NCI-H2227 (cell line): ENCODE data around the gene THSD7B.
"Not testable (repeated sequence)": the region's sequence is repeated elsewhere in the genome, so short reads cannot be mapped to it uniquely, and the experiment has no call there.

Experiments
- DNase-seq: peaks from one replicate; lab custom pipeline; 2025; ENCODE audit not compliant: unreplicated experiment; lab: John Stamatoyannopoulos, UW

The THSD7B gene, protein sequence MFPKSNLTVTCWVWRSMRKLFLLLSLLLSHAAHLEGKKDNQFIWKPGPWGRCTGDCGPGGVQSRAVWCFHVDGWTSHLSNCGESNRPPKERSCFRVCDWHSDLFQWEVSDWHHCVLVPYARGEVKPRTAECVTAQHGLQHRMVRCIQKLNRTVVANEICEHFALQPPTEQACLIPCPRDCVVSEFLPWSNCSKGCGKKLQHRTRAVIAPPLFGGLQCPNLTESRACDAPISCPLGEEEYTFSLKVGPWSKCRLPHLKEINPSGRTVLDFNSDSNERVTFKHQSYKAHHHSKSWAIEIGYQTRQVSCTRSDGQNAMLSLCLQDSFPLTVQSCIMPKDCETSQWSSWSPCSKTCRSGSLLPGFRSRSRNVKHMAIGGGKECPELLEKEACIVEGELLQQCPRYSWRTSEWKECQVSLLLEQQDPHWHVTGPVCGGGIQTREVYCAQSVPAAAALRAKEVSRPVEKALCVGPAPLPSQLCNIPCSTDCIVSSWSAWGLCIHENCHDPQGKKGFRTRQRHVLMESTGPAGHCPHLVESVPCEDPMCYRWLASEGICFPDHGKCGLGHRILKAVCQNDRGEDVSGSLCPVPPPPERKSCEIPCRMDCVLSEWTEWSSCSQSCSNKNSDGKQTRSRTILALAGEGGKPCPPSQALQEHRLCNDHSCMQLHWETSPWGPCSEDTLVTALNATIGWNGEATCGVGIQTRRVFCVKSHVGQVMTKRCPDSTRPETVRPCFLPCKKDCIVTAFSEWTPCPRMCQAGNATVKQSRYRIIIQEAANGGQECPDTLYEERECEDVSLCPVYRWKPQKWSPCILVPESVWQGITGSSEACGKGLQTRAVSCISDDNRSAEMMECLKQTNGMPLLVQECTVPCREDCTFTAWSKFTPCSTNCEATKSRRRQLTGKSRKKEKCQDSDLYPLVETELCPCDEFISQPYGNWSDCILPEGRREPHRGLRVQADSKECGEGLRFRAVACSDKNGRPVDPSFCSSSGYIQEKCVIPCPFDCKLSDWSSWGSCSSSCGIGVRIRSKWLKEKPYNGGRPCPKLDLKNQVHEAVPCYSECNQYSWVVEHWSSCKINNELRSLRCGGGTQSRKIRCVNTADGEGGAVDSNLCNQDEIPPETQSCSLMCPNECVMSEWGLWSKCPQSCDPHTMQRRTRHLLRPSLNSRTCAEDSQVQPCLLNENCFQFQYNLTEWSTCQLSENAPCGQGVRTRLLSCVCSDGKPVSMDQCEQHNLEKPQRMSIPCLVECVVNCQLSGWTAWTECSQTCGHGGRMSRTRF (N-terminal part only)

DNA sequence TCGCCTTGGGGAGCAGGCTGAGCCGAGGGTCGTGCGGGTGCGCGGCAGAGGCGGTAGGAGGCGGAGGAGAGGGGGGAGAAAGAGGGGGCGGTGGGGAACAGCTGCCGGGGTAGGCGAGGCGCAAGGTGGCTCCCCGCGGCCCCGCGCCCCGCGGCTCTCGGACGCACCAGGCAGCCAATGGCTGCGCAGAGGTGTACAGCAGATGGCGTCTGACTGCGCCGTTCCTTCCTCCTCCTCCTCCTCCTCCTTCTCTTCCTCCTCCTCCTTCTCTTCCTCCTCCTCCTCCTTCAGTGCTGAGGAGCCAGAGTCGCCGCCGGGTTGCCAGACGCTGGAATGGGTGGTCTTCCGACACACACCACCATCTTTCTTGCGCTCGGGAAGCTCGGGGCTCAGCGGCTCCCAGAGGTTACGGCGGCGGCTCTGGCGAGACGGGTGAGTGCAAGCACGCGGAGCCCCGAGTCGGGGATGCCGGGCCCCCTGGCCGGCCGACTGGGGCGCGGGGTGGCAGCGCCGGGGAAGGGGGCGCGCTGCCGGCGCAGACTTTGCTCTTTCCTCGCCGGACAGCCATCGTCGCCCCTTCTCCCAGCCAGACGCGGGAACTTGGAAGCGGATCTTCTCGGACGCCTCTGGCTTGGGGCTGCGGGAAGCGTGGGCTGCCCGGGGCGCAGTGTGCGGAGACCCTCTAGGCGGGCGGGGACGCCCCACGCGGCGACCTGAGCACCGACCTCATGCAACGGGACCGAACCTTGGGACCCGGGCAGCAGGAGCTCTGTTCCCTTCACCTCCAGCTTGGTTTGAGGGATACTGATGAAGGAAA lies at the start of gene THSD7B:
Gene THSD7B (plus strand): TSS at position 290 of the 817 bp plus-strand sequence. CDS start 116,634 bp downstream, outside the sequence.
- DNase-seq: peak; percentile 35

GRCh38 chr2:136718273-136718672 lies 47.1 kb upstream of the THSD7B start:
- DNase-seq: no peak

GRCh38 chr2:136727973-136728699 lies 37.2 kb upstream of the THSD7B start:
- DNase-seq: no peak

DNA sequence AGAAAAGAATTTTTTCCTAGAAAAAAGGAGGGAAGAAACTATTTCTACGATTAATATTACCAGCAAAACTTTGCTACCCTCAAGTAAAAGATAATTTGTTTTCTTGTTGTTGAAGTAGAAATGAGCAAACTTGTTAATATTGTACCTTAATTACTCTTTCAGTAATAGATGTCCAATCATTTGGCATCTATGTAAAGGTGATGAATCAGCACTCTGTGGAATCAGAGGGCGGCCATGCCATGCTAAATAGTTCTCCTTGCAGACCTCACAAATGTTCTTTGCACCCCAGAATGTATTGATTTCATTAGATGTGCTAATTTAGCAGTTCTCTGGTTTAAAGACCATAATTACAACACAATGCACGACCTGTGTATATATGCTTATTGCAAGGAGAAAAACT lies 29.1 kb upstream of the THSD7B start:
- DNase-seq: no peak

DNA sequence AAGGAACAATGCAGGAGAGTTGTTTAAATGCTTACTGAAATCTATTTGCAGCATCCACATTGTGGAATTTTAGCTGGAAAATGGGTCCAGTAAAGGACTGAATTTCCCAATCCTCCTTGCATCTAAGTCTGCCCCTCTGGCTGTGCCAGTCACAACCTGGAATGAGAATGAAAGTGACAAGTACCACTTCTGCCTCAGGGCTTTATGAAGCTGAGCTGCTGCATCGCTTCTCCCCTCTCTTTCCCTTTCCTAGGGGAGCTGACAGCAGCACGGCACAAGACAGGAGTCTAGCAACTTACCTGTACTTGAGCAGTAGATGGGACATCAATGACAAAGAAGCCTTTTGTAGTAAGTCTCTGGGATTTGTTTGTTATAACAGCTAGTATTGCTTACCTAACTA lies 27.3 kb upstream of the THSD7B start:
- DNase-seq: no peak

DNA sequence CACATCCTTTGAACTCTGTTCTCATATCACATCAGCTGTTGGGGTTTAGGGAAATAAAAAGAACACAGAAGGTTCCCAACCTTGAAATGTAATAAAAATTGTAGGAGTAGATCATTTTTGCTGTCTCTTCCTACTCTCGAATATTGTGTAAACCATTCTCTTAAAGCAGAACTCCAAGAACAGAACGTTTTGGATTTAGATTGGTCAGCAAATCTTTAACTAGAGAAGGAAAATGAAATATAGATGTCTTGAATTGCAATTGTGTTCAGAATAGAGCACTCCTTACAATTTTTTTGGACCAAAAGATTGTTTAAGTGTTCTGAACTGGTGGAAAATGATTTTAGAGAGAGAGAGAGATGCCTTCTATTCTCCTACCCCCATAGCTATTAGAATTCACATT lies 23.9 kb upstream of the THSD7B start:
- no peak for DNase-seq

DNA sequence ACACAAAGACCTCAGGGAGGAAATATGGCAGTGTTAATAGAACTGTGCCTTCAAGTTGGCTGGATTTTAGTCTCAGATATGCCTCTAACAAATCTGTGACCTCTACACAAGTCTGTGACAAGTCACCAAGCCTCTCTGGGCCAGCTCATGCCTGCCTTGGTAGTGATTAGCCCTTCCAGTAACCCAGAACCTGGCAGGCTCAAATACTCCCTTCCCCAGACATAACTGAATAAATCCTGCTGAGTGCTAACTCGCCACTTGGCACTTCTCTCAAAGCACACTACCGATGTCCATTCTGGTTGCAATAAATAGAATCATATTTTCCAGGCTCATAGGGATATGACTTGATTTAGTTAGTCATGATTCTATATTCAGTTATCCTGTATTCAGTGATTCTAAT lies 15.3 kb upstream of the THSD7B start:
- no peak for DNase-seq

DNA sequence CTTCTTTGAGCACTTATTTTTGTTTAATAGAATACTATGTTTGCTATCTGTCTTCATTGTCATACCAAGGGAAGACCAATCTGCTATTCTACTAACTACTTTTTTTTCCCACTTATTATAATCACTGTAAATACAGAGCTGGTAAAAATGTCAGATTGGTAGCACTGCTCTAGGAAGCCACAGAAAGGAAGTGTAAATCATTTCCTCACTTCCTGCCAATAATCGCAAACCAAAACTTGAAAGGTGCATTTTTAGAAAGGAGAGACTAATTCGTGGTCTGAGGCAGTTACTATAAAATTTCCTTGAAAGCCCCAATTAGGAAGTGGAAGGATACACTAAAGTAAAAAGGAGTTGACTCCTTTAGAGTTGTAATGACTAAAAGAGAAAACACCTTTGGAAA lies 13.9 kb upstream of the THSD7B start:
- DNase-seq: no peak

DNA sequence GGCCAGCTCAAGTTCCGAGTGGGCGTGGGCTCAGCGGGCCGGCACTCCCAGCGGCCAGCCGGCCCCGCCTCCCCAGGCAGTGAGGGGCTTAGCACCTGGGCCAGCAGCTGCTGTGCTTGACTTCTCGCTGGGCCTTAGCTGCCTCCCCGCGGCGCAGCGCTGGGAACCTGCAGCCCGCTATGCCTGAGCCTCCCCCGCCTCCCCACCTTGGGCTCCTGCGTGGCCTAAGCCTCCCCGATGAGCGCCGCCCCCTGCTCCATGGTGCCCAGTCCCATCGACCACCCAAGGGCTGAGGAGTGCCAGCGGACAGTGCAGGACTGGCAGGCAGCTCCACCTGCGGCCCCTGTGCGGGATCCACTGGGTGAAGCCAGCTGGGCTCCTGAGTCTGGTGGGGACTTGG lies 6.8 kb upstream of the THSD7B start:
- not testable (repeated sequence) for DNase-seq

GRCh38 chr2:136764452-136765255 lies 691 bp upstream of the THSD7B start:
- DNase-seq: peak; percentile 41

- peak; percentile 35 for DNase-seq
These were observed 694 bp downstream of the THSD7B start for GRCh38 chr2:136766073-136766404.

DNA sequence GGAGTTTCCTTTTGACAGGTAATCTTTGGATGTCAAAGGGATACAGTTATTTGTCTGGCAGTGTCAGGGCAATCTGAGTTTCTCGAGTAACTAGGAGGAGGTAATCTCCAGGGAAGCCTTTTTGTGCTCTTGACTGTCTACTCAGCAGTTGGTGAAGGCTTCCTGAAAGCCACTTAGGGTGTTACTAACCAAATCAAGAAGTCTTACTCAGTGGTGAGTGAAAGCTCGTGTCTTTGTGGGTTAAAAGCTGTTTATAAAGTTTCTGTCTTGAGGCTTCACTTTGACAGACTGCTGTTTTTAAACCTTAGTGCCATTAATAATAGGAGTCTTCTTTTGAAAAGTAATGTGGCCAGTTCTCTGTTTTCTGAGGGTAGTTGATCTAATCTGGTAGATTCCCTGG lies 1.7 kb downstream of the THSD7B start:
- no peak for DNase-seq

- DNase-seq: no peak
These were observed 4.5 kb downstream of the THSD7B start for GRCh38 chr2:136769871-136770270.

DNA sequence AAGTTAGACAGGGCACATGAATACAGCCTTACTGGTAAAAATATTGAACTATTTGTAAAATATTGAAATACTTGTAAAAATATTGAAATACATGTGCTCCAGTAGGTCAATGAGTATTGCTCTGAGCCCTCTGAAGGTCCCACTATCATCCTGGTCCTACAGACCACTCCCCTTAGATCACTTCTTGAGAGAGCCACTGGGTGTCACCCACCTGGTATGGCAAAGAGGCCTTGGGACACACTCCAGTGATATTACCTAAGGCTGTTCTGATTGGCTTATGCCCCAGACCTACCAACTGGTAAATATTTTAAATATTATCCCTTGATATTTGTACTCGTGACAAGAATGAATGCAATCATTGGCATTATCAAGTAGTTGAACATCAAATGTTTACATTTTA lies 5.0 kb downstream of the THSD7B start:
- no peak for DNase-seq

DNA sequence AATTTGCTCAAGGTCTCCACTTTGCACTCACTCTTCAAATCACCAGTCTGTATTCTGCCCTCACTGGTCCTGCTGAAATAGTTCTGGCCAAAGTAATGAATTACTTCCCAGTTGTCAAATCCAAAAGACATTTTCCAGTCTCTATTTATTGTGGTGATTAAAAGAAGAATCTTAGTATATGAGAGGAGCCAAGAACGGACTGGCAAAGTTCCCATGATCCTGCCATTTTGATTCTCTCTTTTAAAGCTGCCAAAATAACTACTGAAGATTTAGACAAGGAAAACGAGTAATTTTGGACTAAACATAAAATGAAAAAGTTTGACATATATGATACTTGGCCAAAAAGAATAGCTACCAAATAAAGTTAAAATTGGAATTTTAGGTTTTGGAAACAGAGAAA lies 12.0 kb downstream of the THSD7B start:
- no peak for DNase-seq

DNA sequence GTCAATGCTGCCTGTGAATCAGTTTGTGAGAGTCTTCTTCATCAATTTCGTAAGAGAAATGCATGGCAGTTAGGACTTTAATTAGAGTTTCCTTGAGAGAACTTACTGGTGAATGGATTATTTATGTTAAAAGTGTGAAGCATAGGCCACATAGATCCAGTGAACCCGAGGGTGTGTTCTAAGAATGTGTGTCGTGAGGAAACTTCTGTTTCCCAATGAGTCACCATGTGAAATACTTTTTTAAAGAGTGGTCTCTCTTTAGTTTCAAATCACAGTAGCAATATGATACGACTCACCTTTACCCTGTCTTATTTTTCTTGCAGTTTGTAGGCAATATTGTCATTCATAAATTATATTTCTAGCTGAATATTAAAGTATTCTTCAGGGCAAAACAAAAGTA lies 18.5 kb downstream of the THSD7B start:
- no peak for DNase-seq

DNA sequence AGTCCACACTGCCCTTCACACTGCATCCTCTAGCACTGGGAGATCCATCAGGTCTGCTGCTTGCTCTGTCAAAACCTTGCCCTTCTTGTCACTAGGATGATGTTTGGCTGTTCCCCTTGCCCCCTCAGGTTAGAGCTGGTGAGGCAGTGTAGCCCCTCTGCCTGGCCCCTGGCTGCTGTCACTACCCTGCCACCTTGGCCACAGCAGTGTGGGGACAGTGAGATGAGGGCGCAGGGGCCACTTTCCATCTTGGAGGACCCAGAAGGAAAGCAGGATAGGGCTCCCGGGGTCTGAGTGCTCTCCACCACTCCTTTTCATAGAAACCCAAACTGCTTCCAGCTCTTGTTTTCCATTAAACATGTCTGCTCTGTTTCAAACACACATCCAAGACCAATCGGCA lies 19.9 kb downstream of the THSD7B start:
- no peak for DNase-seq

DNA sequence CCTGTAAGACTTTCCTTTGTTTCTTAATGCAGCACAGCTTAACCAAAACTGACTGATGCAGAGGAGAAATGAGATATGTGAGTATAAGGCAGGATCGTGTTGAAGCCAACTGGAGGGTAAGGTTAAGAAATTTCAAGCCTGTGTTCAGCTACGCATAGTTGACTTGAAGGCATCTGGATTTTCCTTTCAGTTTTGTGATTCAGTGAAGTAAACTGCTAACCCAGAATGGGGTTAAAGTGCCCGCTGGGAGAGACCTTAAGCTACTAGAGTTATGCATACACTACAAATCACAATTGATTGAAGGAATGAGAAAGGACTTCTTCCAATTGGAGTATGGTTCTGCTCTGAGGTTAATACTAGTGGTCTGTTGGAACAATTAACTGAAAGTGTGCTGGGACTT lies 22.6 kb downstream of the THSD7B start:
- DNase-seq: no peak

DNA sequence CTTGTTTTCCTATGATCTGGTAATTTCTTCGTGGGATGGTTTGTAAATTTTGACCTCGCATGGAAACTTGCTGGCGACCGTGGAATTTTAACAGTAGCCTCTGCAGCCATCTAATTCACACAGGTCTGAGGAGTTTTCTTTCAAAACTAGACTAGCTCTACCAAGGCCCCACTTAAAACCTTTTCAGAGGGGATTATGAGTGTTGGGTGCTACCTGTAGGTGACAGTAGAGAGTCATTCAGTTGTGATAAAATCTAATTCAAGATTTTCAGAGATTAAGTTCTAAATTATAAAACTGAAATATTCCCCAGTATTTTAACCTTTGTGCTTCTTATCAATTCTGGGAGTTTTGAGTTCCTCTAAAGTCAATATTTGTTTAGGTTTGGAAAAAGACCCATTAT lies 31.0 kb downstream of the THSD7B start:
- DNase-seq: no peak
